DND-41 (cell line): ENCODE data around the gene F11R.

Experiments
- EZH2 ChIP-seq: IDR thresholded peaks from 3 replicates; pipeline ENCODE4 v1.6.1; 2012; ENCODE audit warnings: borderline replicate concordance, low read depth, mild to moderate bottlenecking, moderate library complexity, low read length, inconsistent platforms; ENCODE audit not compliant: severe bottlenecking
- TF ChIP-seq, protein P1 (sequence below): IDR thresholded peaks from 2 replicates; pipeline ENCODE4 v1.5.1; 2012; ENCODE audit warnings: borderline replicate concordance, low read length, moderate library complexity, mild to moderate bottlenecking; ENCODE audit not compliant: poor library complexity, severe bottlenecking; ENCODE audit errors: extremely low read depth

DNA sequence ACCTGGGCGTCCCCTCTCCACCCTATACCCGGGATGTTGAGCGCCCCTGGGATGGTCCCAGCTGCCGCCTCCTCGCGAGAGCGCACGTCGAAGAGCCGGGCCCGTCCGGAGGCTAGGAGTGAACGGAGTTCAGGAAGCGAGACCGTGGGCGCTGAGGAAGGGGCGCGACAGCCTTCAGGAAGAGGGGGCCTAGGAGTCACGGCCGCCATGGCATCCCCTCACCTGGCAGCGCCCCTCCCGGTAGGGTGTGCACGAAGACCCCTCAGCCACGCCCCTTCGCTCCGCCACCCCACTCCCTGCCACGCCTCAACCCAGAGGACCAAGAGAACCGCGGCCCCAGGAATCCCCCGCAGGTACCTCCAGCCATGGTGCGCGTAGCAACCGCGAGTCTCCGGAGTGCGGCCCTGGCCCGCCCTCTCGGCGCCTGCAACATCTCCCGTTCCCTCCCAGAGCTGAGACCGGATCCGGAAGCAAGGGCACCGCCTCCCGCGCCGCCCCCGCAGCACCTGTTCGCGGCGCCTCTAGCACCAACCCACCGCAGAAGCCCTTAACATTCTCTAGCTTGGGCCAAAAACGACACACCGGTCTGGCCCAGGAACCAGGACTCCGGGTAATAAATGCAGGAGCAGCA is 17.7 kb upstream of the F11R start, which contains the start of gene TSTD1:
- TF ChIP-seq EZH2 = no peak
- TF ChIP-seq, protein P1, sequence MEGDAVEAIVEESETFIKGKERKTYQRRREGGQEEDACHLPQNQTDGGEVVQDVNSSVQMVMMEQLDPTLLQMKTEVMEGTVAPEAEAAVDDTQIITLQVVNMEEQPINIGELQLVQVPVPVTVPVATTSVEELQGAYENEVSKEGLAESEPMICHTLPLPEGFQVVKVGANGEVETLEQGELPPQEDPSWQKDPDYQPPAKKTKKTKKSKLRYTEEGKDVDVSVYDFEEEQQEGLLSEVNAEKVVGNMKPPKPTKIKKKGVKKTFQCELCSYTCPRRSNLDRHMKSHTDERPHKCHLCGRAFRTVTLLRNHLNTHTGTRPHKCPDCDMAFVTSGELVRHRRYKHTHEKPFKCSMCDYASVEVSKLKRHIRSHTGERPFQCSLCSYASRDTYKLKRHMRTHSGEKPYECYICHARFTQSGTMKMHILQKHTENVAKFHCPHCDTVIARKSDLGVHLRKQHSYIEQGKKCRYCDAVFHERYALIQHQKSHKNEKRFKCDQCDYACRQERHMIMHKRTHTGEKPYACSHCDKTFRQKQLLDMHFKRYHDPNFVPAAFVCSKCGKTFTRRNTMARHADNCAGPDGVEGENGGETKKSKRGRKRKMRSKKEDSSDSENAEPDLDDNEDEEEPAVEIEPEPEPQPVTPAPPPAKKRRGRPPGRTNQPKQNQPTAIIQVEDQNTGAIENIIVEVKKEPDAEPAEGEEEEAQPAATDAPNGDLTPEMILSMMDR = peak; percentile 26
